Nephron (organoid): ENCODE data around the gene ASNSD1.

ENCODE experiments used
- H3K27ac Mint-ChIP-seq, 3 experiments: 2 replicates each; pipeline ENCODE4 v1.8.0; 2020; ENCODE audit warnings: mixed read lengths in 3 of 3, mild to moderate bottlenecking in 2 of 3, moderate library complexity in 1 of 3
- H3K27me3 Mint-ChIP-seq: 2 replicates; pipeline ENCODE4 v1.8.0; 2021; ENCODE audit warnings: low read depth, mild to moderate bottlenecking, moderate library complexity, mixed read lengths
- H3K36me3 Mint-ChIP-seq: 2 replicates; pipeline ENCODE4 v1.8.0; 2020; ENCODE audit warnings: low read depth, mixed read lengths
- H3K4me1 Mint-ChIP-seq: 2 replicates; pipeline ENCODE4 v1.8.0; 2020; ENCODE audit warnings: mixed read lengths
- H3K4me3 Mint-ChIP-seq, 3 experiments: 2 replicates each; pipeline ENCODE4 v1.8.0; 2020; ENCODE audit warnings: mild to moderate bottlenecking in 3 of 3, mixed read lengths in 3 of 3, moderate library complexity in 2 of 3
- H3K9me3 Mint-ChIP-seq: 2 replicates; pipeline ENCODE4 v1.8.0; 2020; ENCODE audit warnings: mixed read lengths
- CTCF ChIP-seq, 3 experiments: fragments of 200-600 bp; sonication (generic); IDR thresholded peaks; one replicate each; pipeline ENCODE4 v1.5.0; 2021; ENCODE audit warnings: antibody characterized with exemption in 3 of 3; ENCODE audit not compliant: unreplicated experiment in 3 of 3

ASNSD1 gene

DNA sequence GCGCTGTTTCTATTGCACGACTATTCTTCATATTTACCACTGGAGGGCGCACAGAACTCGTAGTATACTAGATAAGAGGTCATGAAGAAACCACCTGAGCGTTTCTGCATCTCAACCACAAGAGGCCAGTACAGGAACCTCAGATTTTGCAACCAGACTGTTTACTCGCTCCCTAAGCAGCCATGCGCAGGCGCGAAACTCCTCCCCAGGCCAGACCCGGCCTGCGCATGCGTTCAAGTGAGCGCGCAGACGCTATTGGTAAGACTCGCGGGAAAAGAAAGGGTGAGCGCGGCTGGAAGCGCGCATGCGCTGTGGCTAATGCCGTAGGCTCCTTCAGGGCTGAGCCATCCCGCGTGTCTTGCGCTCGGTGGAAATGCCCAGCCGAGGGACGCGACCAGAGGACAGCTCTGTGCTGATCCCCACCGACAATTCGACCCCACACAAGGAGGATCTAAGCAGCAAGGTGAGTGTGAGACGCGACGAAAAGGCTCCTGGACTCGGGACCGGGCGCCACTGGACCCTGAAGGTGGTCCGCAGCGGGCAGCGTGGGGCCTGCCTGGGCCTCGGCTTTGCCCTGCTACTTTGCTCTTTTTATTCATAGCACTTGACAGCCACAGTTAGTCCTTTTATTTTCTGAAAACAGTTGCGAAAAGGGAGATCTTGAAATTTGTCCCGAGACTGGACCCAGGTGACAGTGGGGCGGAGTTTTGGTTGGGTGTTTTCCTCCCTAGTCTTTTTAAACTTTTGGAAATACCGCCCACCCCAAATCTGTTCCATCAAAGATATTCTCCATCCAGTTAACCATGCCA lies at the start of gene ASNSD1:
ASNSD1 (plus strand) TSS at position 312 of the 809 bp plus-strand sequence. CDS start 4,674 bp downstream, outside the sequence.
- TF ChIP-seq CTCF (IDR thresholded peaks at IDR 0.05; ENCODE audit: unreplicated experiment in 3 of 3): peak; percentile 90 to 99 (median 92)
- peaks cover 12% of the 10 kb centered on the region for H3K4me1 Mint-ChIP-seq
- no peak within 1 kb of the TSS for H3K4me3 Mint-ChIP-seq
- no peaks in the 10 kb centered on the region for H3K9me3 Mint-ChIP-seq
- H3K36me3 Mint-ChIP-seq: peaks cover 6% of the 10 kb centered on the region
- no peaks in the 10 kb centered on the region for H3K27me3 Mint-ChIP-seq
- H3K27ac Mint-ChIP-seq: no peak within 1 kb of the TSS

DNA sequence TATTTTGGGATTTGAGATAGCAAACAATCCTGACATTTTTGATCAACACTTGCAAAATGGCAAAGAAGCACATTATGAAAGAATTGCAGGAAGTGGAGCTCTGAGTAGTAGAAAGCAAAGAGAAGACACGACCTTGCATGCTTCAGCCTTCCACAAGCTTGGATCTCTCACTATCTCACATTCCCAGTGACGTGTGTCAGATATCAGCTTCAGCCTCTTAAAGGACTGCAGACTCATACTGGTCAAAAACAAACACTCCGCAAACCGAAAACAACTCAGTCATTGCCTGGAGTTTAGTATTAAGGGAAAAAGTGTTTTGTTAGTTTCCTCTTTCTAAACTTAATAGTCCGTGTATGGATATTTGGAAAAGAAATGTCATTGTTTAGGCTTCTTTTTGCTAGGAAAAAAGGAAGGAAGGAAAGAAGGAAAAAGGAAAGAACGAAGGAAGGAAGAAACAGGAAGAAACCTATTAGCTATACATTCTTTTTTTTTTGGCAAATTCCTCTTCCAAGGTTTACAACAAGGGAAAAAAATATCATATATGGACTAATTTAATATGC lies 48.1 kb upstream of the ASNSD1 start:
- Mint-ChIP-seq H3K27me3 (no peaks in the 10 kb centered on the region), H3K4me3 (peak overlapping the region in 2 of 3 experiments; percentile 53 to 74), H3K9me3 (no peaks in the 10 kb centered on the region), H3K36me3 (no peaks in the 10 kb centered on the region), H3K27ac (peak overlapping the region; percentile 87 to 94 (median 87)), H3K4me1 (peaks cover 53% of the 10 kb centered on the region)
- TF ChIP-seq CTCF (IDR thresholded peaks at IDR 0.05; ENCODE audit: unreplicated experiment in 3 of 3): no peak

- TF ChIP-seq CTCF (IDR thresholded peaks at IDR 0.05; ENCODE audit: unreplicated experiment in 3 of 3): no peak
- peaks cover 56% of the 10 kb centered on the region for H3K4me1 Mint-ChIP-seq
- peak overlapping the region in 2 of 3 experiments; percentile 12 to 24 for H3K4me3 Mint-ChIP-seq
- H3K36me3 Mint-ChIP-seq: no peaks in the 10 kb centered on the region
- peak overlapping the region; percentile 87 to 94 (median 87) for H3K27ac Mint-ChIP-seq
- no peaks in the 10 kb centered on the region for H3K9me3 Mint-ChIP-seq
- H3K27me3 Mint-ChIP-seq: no peaks in the 10 kb centered on the region
These were observed 47.4 kb upstream of the ASNSD1 start for GRCh38 chr2:189613650-189614420.

GRCh38 chr2:189614585-189614984 lies 46.7 kb upstream of the ASNSD1 start:
- Mint-ChIP-seq H3K36me3 (no peaks in the 10 kb centered on the region), H3K27me3 (no peaks in the 10 kb centered on the region), H3K27ac (peak overlapping the region; percentile 87 to 94 (median 87)), H3K9me3 (no peaks in the 10 kb centered on the region), H3K4me1 (peaks cover 52% of the 10 kb centered on the region), H3K4me3 (no peak overlapping the region)
- TF ChIP-seq CTCF (IDR thresholded peaks at IDR 0.05; ENCODE audit: unreplicated experiment in 3 of 3): no peak

DNA sequence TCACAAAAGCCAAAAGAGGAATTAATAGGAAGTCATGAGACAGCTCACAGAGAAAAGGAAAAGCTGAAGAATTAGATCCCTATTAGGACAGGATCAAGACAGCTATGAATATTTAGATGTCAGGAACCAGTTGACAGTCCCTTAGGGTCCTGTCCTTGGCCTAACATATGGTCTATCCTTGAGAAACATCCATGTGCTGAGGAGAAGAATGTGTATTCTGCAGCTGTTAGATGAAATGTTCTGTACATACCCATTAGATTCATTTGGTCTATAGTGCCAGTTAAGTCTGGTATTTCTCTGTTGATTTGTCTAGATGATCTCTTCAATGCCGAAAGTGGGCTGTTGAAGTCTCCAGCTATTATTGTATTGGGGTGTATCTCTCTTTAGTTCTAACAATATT lies 43.1 kb upstream of the ASNSD1 start:
- Mint-ChIP-seq H3K27me3 (no peaks in the 10 kb centered on the region), H3K36me3 (no peaks in the 10 kb centered on the region), H3K27ac (peak overlapping the region in 1 of 3 experiments; percentile 6), H3K4me3 (no peak overlapping the region), H3K4me1 (peaks cover 47% of the 10 kb centered on the region), H3K9me3 (no peaks in the 10 kb centered on the region)
- no peak for TF ChIP-seq CTCF (IDR thresholded peaks at IDR 0.05; ENCODE audit: unreplicated experiment in 3 of 3)
